Measurements from ENCODE around the gene HDDC2. TPM values are rescaled to one million over a fixed set of nuclear protein-coding genes. Genes with fewer than 3 reads are reported as not detected.

HDDC2 gene
- total RNA-seq, 4 donors from 2014 or later, result 62.7 to 88.3 (median 73.1) TPM

DNA sequence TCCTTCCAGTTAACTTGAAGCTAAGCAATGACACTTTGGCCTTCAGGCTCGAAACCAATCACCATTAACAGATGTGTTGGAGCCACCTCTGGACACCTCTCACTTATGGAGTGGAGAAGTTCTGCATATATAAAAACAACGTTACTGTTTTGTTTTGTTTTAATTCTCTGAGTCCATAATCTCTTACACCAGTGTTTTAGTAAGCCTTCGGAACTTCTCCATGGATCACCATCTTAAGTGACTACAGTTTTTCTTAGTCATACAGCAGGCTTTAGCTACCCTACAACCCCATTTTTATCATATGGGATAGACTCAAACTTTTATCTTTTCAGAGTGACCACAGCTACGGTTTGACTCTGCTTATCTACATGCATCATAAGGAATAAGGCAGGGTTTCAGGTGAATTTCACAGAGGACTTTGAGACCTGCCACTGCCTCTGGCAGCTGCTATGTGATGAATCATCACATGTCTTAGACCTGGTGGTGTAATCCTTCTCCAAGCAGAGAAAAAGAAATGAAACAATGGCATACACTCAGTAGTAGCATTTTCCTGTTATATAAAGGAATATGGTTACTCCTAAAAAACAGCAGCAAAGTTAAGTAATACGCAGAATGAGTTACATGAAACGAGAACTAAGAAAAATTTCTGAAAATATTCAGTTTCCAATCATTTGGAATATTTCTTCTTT lies 5.5 kb upstream of the HDDC2 start:
- TF ChIP-seq, protein P1, sequence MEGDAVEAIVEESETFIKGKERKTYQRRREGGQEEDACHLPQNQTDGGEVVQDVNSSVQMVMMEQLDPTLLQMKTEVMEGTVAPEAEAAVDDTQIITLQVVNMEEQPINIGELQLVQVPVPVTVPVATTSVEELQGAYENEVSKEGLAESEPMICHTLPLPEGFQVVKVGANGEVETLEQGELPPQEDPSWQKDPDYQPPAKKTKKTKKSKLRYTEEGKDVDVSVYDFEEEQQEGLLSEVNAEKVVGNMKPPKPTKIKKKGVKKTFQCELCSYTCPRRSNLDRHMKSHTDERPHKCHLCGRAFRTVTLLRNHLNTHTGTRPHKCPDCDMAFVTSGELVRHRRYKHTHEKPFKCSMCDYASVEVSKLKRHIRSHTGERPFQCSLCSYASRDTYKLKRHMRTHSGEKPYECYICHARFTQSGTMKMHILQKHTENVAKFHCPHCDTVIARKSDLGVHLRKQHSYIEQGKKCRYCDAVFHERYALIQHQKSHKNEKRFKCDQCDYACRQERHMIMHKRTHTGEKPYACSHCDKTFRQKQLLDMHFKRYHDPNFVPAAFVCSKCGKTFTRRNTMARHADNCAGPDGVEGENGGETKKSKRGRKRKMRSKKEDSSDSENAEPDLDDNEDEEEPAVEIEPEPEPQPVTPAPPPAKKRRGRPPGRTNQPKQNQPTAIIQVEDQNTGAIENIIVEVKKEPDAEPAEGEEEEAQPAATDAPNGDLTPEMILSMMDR (IDR thresholded peaks at IDR 0.05), result no peak
- DNase-seq (ENCODE audit: low spot score) (no peak), ATAC-seq (ENCODE audit: low FRiP score) (no peak)

DNA sequence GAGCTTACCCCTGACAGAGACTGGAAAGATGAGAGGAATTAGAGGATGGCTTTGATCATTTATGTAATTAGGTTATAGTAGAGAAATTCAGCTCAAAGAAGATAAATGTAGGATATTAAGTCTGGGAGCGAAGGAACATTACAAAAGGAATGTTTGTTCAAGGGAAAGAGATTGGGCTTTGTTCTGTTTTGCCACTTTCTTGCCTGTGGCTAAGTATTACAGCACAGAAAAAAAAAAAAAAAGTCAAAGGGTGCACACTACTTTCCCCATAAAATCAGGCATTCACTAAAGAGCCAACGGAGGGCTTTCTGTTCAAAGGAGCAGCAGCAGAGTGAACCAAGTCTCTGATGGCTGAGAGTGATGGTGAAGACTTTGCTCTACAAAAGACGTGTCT lies 5.0 kb upstream of the HDDC2 start:
- DNase-seq (ENCODE audit: low spot score), result no peak
- ATAC-seq (ENCODE audit: low FRiP score), result no peak
- TF ChIP-seq, protein P1 (IDR thresholded peaks at IDR 0.05), result no peak

DNA sequence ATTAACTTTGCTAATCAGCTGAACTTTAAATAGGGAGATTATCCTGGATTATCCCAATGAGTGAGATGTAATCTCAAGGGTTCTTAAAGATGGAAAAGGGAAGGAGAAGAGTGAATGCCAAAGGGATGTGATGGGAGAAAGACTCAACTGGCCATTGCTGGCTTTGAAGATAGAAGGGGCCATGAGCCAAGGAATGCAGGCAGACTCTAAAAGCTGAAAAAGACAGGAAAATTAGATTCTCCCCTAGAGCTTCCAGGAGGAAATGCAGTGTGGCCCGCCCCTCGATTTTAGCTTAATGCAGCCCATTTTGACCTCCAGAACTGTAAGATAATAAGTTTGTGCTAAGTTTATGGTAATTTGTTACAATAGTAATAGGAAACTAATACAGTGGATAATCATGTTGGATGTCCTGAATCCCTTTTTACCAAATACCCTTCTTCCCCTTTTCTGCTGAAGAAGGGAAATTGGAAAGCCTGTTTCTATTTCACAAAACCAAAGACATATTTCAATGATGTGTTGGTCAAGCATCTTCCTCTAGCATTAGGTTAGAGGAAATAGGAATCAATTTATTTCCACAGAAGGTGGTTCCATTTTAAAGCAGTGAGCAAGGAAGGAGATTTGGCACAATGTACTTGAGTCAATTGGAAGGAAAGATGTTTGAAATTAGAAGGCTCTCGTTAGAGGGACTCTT lies 3.3 kb upstream of the HDDC2 start:
- TF ChIP-seq, protein P1 (IDR thresholded peaks at IDR 0.05), result no peak
- ATAC-seq (ENCODE audit: low FRiP score) (no peak), DNase-seq (ENCODE audit: low spot score) (no peak)

DNA sequence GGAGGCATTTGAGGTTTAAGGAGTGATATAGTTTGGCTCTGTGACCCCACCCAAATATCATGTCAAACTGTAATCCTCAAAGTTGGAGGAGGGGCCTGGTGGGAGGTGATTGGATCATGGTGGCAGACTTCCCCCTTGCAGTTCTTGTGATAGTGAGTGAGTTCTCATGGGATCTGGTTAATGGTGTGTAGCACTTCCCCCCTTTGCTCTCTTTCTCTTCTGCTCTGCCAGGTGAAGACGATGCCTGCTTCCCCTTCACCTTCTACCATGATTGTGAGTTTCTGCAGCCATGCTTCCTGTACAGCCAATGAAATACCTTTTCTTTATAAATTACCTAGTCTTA lies 1.7 kb upstream of the HDDC2 start:
- DNase-seq (ENCODE audit: low spot score) (no peak), ATAC-seq (ENCODE audit: low FRiP score) (no peak)
- TF ChIP-seq, protein P1 (IDR thresholded peaks at IDR 0.05), result no peak

DNA sequence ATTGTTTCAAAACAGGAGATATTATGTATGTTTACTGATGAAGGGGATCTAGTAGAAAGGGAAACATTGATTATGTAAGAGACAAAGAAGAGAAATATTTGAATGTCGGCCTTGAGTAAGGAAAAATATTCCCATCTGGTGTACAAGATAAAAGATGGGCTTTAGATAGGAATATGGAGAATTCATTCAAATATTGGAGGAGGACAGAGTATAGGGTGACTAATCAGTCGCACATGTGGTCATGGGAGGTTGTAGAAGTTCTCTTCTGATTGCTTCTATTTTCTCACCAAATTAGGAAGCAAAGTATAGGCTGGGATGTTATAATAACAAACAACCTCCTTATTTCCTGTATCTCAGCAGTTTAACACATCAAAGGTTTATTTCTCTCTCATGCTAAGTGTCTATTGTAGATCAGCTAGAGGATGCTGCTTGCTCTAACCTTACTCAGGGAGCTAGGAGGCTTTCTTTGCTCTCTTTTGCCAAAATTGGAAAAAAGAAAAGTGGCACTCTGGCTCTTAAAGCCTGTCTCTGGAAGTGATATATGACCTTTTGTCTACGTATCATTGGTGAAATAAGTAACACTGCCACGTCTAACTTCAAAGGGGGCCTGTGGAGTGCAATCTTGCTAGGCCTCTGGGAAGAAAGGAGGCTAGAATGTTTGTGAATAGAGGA lies 1.2 kb upstream of the HDDC2 start:
- TF ChIP-seq, protein P1 (IDR thresholded peaks at IDR 0.05), result no peak
- DNase-seq (ENCODE audit: low spot score), result no peak
- no peak for ATAC-seq (ENCODE audit: low FRiP score)

DNA sequence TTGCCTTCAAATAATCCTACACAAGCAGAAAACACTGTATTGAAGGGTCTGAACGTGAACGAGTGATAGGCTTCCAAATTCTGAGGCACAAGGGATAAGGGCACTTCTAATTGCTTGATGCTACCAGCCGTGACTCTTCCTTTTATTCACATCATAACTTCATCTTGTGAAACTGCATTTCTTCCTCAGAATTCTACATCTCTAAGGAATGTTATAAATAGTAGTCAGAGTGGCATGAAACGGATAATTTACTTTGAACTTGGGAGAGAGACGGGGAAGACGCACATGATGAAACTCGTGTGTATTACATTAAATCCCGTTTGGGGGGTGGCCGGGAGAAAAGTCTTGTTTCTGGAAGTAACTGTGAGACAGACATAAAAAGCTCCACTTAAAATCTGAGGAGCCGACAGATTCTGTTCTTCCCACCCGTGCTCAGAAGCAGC lies 754 bp downstream of the HDDC2 start:
- DNase-seq (ENCODE audit: low spot score), result no peak
- TF ChIP-seq, protein P1 (IDR thresholded peaks at IDR 0.05), result no peak
- ATAC-seq (ENCODE audit: low FRiP score), result peak; percentile 48

Data from omental fat pad (tissue), 4 donors.